Epidermal melanocyte (primary cell): ENCODE results near the gene GALNT10.

Source experiments
- DNase-seq: peaks from one replicate; pipeline ENCODE4 v3.0.0; 2011; ENCODE audit warnings: low spot score; ENCODE audit not compliant: insufficient read length

The GALNT10 gene

GRCh38 chr5:154296525-154297159 lies 106.1 kb downstream of the GALNT10 start:
- DNase-seq, result no peak

GRCh38 chr5:154298065-154298464 lies 107.5 kb downstream of the GALNT10 start:
- DNase-seq, result no peak

- DNase-seq, result no peak
Measured at GRCh38 chr5:154300207-154300883, 109.8 kb downstream of the GALNT10 start.

GRCh38 chr5:154301726-154302125 lies 111.2 kb downstream of the GALNT10 start:
- no peak for DNase-seq

- DNase-seq, result no peak
Measured at GRCh38 chr5:154302161-154302560, 111.6 kb downstream of the GALNT10 start.

- no peak for DNase-seq
Measured at GRCh38 chr5:154303133-154303532, 112.6 kb downstream of the GALNT10 start.

GRCh38 chr5:154308443-154309370 lies 118.2 kb downstream of the GALNT10 start:
- no peak for DNase-seq

- DNase-seq, result no peak
Measured at GRCh38 chr5:154309371-154309745, 118.8 kb downstream of the GALNT10 start.

GRCh38 chr5:154309805-154310204 lies 119.3 kb downstream of the GALNT10 start:
- no peak for DNase-seq

GRCh38 chr5:154311362-154311761 lies 120.8 kb downstream of the GALNT10 start:
- DNase-seq, result no peak

- no peak for DNase-seq
Measured at GRCh38 chr5:154312000-154312399, 121.5 kb downstream of the GALNT10 start.

- DNase-seq, result no peak
Measured at GRCh38 chr5:154312576-154312975, 122.0 kb downstream of the GALNT10 start.

GRCh38 chr5:154313360-154314017 lies 123.0 kb downstream of the GALNT10 start:
- DNase-seq, result no peak

- DNase-seq, result no peak
Measured at GRCh38 chr5:154315196-154315595, 124.7 kb downstream of the GALNT10 start.

- DNase-seq, result no peak
Measured at GRCh38 chr5:154315756-154316155, 125.2 kb downstream of the GALNT10 start.

- DNase-seq, result no peak
Measured at GRCh38 chr5:154316223-154316935, 125.8 kb downstream of the GALNT10 start.

- no peak for DNase-seq
Measured at GRCh38 chr5:154317916-154318315, 127.4 kb downstream of the GALNT10 start.

- DNase-seq, result no peak
Measured at GRCh38 chr5:154318691-154319090, 128.2 kb downstream of the GALNT10 start.

GRCh38 chr5:154319736-154320135 lies 129.2 kb downstream of the GALNT10 start:
- no peak for DNase-seq

- DNase-seq, result no peak
Measured at GRCh38 chr5:154320224-154321089, 129.9 kb downstream of the GALNT10 start.
